SH-SY5Y (cell line): ENCODE results near the gene PHF10.

ENCODE experiments used
- GATA2 ChIP-seq: IDR thresholded peaks from 2 replicates; pipeline ENCODE4 v1.6.1; 2011; ENCODE audit warnings: mild to moderate bottlenecking, low read depth, low read length
- GATA3 ChIP-seq: IDR thresholded peaks from 2 replicates; pipeline ENCODE4 v1.6.1; 2011; ENCODE audit warnings: low read depth, mild to moderate bottlenecking, low read length, moderate library complexity

DNA sequence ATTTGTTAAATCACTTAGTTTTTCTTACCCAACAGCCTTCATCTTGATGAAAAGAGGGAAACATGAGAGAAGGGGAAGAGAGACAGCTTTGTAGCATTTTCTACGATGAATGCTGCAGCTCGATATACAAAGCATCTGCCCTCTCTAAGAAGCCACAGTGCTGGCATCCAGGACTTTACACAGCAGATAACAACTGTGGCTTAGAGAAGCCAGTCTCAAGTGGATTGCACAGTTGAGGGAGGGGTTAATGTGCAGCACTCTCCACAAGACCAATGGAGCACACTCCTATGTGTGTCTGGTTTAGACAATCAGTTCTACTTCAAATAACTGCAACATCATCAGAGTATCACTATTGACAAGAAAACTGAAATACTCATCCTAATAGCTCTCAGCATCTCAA lies 16.5 kb downstream of the PHF10 start:
- TF ChIP-seq GATA2 (no peak), GATA3 (no peak)
